Right ventricle myocardium superior (tissue), 1 donor: Measurements from ENCODE around the gene GOLIM4. TPM values are rescaled to one million over a fixed set of nuclear protein-coding genes. Genes with fewer than 3 reads are reported as not detected.
"Not testable (repeated sequence)": the region's sequence is repeated elsewhere in the genome, so short reads cannot be mapped to it uniquely, and the experiment has no call there.

Experiments
- ATAC-seq: fragments of 200-7000 bp; cut with Tn5 transposase; one replicate; pipeline ENCODE4 v1.9.1; 2020; ENCODE audit warnings: mild to moderate bottlenecking; ENCODE audit not compliant: poor library complexity
- DNase-seq: peaks from one replicate; pipeline ENCODE4 v3.0.0-alpha.2; 2020
- intact Hi-C: fragments of 100-400 bp; cut with DNase I; formaldehyde crosslinking; loops from one replicate; pipeline ENCODE4 v1.11.2; 2022
- long read RNA-seq: library from polyadenylated mRNA; unstranded; transcript quantifications from one replicate; pipeline ENCODE4 v2.0.0, GENCODE V29; 2021
- total RNA-seq: library from RNA; stranded (reverse); fragmentation: NEBNext Ultra II Directional; extraction: Animal tissue kit (Norgen Biotek cat#: 25700); gene quantifications from one replicate; pipeline ENCODE4 v1.2.1, GENCODE V29; 2021
- donor health status: DM: no; HTN: yes; CAD: no; lungs with severe emphysema.

GOLIM4 gene
- total RNA-seq: 52.6 TPM
- long read RNA-seq, full-length matches to known transcripts: 15 of 21 reads
- long read RNA-seq, partial matches to known transcripts: 4 of 21 reads
- long read RNA-seq, other reads (novel, unspliced or antisense): 2 of 21 reads

GRCh38 chr3:168095611-168096209, at the start of gene GOLIM4:
GOLIM4 (minus strand) TSS chr3:168095924; CDS start chr3:168095285, 639 bp downstream.
- DNase-seq (peak; percentile 96), ATAC-seq (peak; percentile 95)
- intact Hi-C loops: loop anchor here (5.0 to 10.0 kb wide), 2 partner anchors 48 to 69 kb away; no protein-coding TSS in a partner anchor

GRCh38 chr3:168141405-168141998, 45.8 kb upstream of the GOLIM4 start:
- no peak for ATAC-seq
- DNase-seq: no peak
- intact Hi-C loops: no loop called here

- intact Hi-C loops: no loop called here
- no peak for ATAC-seq
These were observed 44.2 kb upstream of the GOLIM4 start for GRCh38 chr3:168139947-168140346.

GRCh38 chr3:168138421-168138820, 42.7 kb upstream of the GOLIM4 start:
- intact Hi-C loops: no loop called here
- no peak for ATAC-seq
- no peak for DNase-seq

More at GRCh38 chr3:168139947-168140346, 44.2 kb upstream of the GOLIM4 start:
- no peak for DNase-seq

- intact Hi-C loops: no loop called here
- DNase-seq: no peak
- ATAC-seq: no peak
These were observed 39.2 kb upstream of the GOLIM4 start for GRCh38 chr3:168134931-168135330.

GRCh38 chr3:168130250-168130649, 34.5 kb upstream of the GOLIM4 start:
- ATAC-seq, intact Hi-C loops: not testable (repeated sequence)

GRCh38 chr3:168128463-168128862, 32.7 kb upstream of the GOLIM4 start:
- intact Hi-C loops, DNase-seq, ATAC-seq: not testable (repeated sequence)

More at GRCh38 chr3:168130250-168130649, 34.5 kb upstream of the GOLIM4 start:
- DNase-seq: not testable (repeated sequence)

GRCh38 chr3:168127466-168127865, 31.7 kb upstream of the GOLIM4 start:
- intact Hi-C loops: no loop called here
- ATAC-seq: no peak

GRCh38 chr3:168124791-168125190, 29.1 kb upstream of the GOLIM4 start:
- intact Hi-C loops: no loop called here

More at GRCh38 chr3:168127466-168127865, 31.7 kb upstream of the GOLIM4 start:
- DNase-seq: no peak

GRCh38 chr3:168124291-168124690, 28.6 kb upstream of the GOLIM4 start:
- ATAC-seq (no peak), DNase-seq (no peak)
- intact Hi-C loops: no loop called here

More at GRCh38 chr3:168124791-168125190, 29.1 kb upstream of the GOLIM4 start:
- ATAC-seq: no peak
- no peak for DNase-seq

- DNase-seq (no peak), ATAC-seq (peak; percentile 63)
- intact Hi-C loops: no loop called here
These were observed 27.8 kb upstream of the GOLIM4 start for GRCh38 chr3:168123201-168124176.

GRCh38 chr3:168121184-168122017, 25.7 kb upstream of the GOLIM4 start:
- ATAC-seq (peak; percentile 77), DNase-seq (peak; percentile 43)
- intact Hi-C loops: no loop called here

GRCh38 chr3:168117853-168118313, 22.2 kb upstream of the GOLIM4 start:
- intact Hi-C loops: no loop called here
- ATAC-seq: no peak

GRCh38 chr3:168117059-168117458, 21.3 kb upstream of the GOLIM4 start:
- peak; percentile 13 for ATAC-seq
- DNase-seq: no peak
- intact Hi-C loops: no loop called here

More at GRCh38 chr3:168117853-168118313, 22.2 kb upstream of the GOLIM4 start:
- DNase-seq: no peak

- peak; percentile 82 for ATAC-seq
- intact Hi-C loops: no loop called here
- peak; percentile 66 for DNase-seq
These were observed 20.6 kb upstream of the GOLIM4 start for GRCh38 chr3:168116279-168116678.

- no peak for DNase-seq
- intact Hi-C loops: no loop called here
These were observed 18.1 kb upstream of the GOLIM4 start for GRCh38 chr3:168113848-168114247.

GRCh38 chr3:168112894-168113293, 17.2 kb upstream of the GOLIM4 start:
- intact Hi-C loops: no loop called here

More at GRCh38 chr3:168113848-168114247, 18.1 kb upstream of the GOLIM4 start:
- no peak for ATAC-seq

GRCh38 chr3:168104361-168104760, 8.6 kb upstream of the GOLIM4 start:
- DNase-seq (no peak), ATAC-seq (no peak)
- intact Hi-C loops: no loop called here

More at GRCh38 chr3:168112894-168113293, 17.2 kb upstream of the GOLIM4 start:
- DNase-seq: no peak
- ATAC-seq: no peak
